ENCODE measurements around the gene OSTF1. TPM values are rescaled to one million over a fixed set of nuclear protein-coding genes. Genes with fewer than 3 reads are reported as not detected.

OSTF1 gene
- total and polyA plus RNA-seq, 7 donors, result 7.1 to 19.2 (median 10.4) TPM

DNA sequence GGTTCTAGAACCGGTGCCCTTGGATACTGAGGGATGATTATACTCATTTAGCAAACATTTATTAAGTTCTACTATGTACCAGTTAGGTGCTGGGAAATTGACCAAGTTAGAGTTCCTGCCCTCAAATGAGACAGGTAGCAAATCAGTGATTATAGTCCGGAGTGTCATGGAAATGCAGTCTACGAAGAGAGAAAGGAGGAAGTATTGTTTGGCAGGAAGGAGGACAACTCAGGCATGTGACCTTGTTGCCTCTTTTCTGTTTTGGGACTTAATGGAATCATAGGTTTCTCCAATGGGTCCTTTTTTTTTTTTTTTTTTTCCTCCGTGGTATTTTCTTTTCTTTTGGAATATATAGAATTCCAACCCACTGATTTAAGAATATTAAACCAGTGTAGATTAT, 28.0 kb downstream of the OSTF1 start:
- TF ChIP-seq CTCF (IDR thresholded peaks at IDR 0.05), result no peak
- no peak for ATAC-seq
- WGBS, 3 donors, result 72 to 82% (median 73%) methylated on average over 4 of the region's 4 CpGs
- H3K9me3 ChIP-seq, result no peaks in the 10 kb centered on the region
- intact Hi-C loops (cut with DNase I), result no loop called here
- no peak overlapping the region for H3K27ac ChIP-seq
- DNase-seq, result no peak
- peaks cover 1% of the 10 kb centered on the region for H3K4me1 ChIP-seq
- no peak overlapping the region for H3K4me3 ChIP-seq
- no peaks in the 10 kb centered on the region for H3K27me3 ChIP-seq (ENCODE audit: insufficient read depth in 3 of 3, low read length in 2 of 3)
- peaks cover 4 to 7% of the 10 kb centered on the region in 2 donors for H3K36me3 ChIP-seq (ENCODE audit: insufficient read depth in 1 of 2, low read depth in 1 of 2)

- Histone ChIP-seq H3K27me3 (ENCODE audit: insufficient read depth in 3 of 3, low read length in 2 of 3) (no peaks in the 10 kb centered on the region), H3K27ac (no peak overlapping the region), H3K4me1 (no peaks in the 10 kb centered on the region), H3K4me3 (no peak overlapping the region), H3K9me3 (no peaks in the 10 kb centered on the region), H3K36me3 (ENCODE audit: insufficient read depth in 1 of 2, low read depth in 1 of 2) (peaks cover 4 to 7% of the 10 kb centered on the region in 2 donors)
- no peak for TF ChIP-seq CTCF (IDR thresholded peaks at IDR 0.05)
- 87 to 96% (median 93%) methylated on average over 1 of the region's 1 CpG for WGBS, 3 donors
- intact Hi-C loops (cut with DNase I), result no loop called here
- ATAC-seq, result no peak
- DNase-seq, result no peak
These were observed 29.2 kb downstream of the OSTF1 start for GRCh38 chr9:75117564-75117963.

GRCh38 chr9:75120686-75121085, 32.4 kb downstream of the OSTF1 start:
- no peak overlapping the region for H3K27ac ChIP-seq
- no peak for TF ChIP-seq CTCF (IDR thresholded peaks at IDR 0.05)
- H3K36me3 ChIP-seq (ENCODE audit: insufficient read depth in 1 of 2, low read depth in 1 of 2), result peaks cover 4 to 7% of the 10 kb centered on the region in 2 donors
- 89 to 94% (median 90%) methylated on average over 4 of the region's 4 CpGs for WGBS, 3 donors
- intact Hi-C loops (cut with DNase I), result no loop called here
- DNase-seq (no peak), ATAC-seq (no peak)
- H3K4me3 ChIP-seq, result no peak overlapping the region
- no peaks in the 10 kb centered on the region for H3K27me3 ChIP-seq (ENCODE audit: insufficient read depth in 3 of 3, low read length in 2 of 3)
- H3K4me1 ChIP-seq, result no peaks in the 10 kb centered on the region
- H3K9me3 ChIP-seq, result no peaks in the 10 kb centered on the region

- TF ChIP-seq CTCF (IDR thresholded peaks at IDR 0.05), result no peak
- WGBS, 3 donors, result 70 to 85% (median 78%) methylated on average over 5 of the region's 5 CpGs
- Histone ChIP-seq H3K9me3 (no peaks in the 10 kb centered on the region), H3K4me3 (no peak overlapping the region), H3K4me1 (no peaks in the 10 kb centered on the region), H3K27me3 (ENCODE audit: insufficient read depth in 3 of 3, low read length in 2 of 3) (no peaks in the 10 kb centered on the region), H3K36me3 (ENCODE audit: insufficient read depth in 1 of 2, low read depth in 1 of 2) (peaks cover 4 to 7% of the 10 kb centered on the region in 2 donors), H3K27ac (no peak overlapping the region)
- DNase-seq (no peak), ATAC-seq (no peak)
- intact Hi-C loops (cut with DNase I), result no loop called here
These were observed 33.7 kb downstream of the OSTF1 start for GRCh38 chr9:75121914-75122558.

DNA sequence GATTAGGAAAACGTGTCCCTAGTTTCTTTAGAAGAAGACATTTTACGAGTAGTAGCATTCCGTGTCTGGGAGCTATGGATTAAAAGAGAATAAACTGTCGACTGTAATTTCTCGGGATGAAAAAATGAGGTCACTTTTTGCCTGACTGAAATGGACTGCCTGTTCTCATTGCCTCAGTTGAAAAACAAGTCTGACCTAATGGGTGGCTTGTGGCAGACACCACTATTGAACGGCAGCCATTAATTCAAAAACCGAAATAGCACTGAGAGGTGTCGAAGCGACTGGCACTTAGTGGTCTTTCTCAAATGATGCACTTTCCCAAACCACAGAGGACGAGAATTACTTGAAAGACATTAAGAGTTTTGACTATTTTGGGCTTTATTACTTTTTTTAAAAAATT, 35.4 kb downstream of the OSTF1 start:
- Histone ChIP-seq H3K36me3 (ENCODE audit: insufficient read depth in 1 of 2, low read depth in 1 of 2) (peaks cover 4% of the 10 kb centered on the region in 2 donors), H3K9me3 (no peaks in the 10 kb centered on the region), H3K4me3 (no peak overlapping the region), H3K27ac (no peak overlapping the region), H3K27me3 (ENCODE audit: insufficient read depth in 3 of 3, low read length in 2 of 3) (no peaks in the 10 kb centered on the region), H3K4me1 (no peaks in the 10 kb centered on the region)
- ATAC-seq (no peak), DNase-seq (no peak)
- intact Hi-C loops (cut with DNase I), result no loop called here
- TF ChIP-seq CTCF (IDR thresholded peaks at IDR 0.05), result no peak
- 87 to 91% (median 90%) methylated on average over 10 of the region's 10 CpGs for WGBS, 3 donors

All from psoas muscle (tissue), 8 donors.